MCF 10A (cell line): ENCODE data around the gene BMPR1A. TPM values are rescaled to one million over a fixed set of nuclear protein-coding genes. Genes with fewer than 3 reads are reported as not detected.

Experiments used
- BruUV-seq: library from RNA; stranded (reverse); fragments of 400-500 nt; replicated peaks from 2 replicates; lab custom pipeline; 2021; lab: Mats Ljungman, UMichigan
- CTCF ChIA-PET: fragments of 300-600 bp; sonication (Branson Sonifier 250); formaldehyde crosslinking; extraction: SDS; loops from one replicate; lab custom pipeline; 2021; ENCODE audit warnings: antibody characterized with exemption, inconsistent platforms; lab: Yijun Ruan, JAX
- POLR2A ChIA-PET: fragments of 300-600, 350-650 bp; sonication (Branson Sonifier 250); formaldehyde crosslinking; extraction: SDS; loops from one replicate; lab custom pipeline; 2020; ENCODE audit warnings: antibody characterized with exemption, inconsistent platforms; lab: Yijun Ruan, JAX
- DNase-seq: peaks from one replicate; pipeline ENCODE4 v3.0.0-alpha.2; 2018; ENCODE audit not compliant: unreplicated experiment
- H3K27ac Mint-ChIP-seq: one replicate; pipeline ENCODE4 v1.8.0; 2022; ENCODE audit warnings: mild to moderate bottlenecking, low read depth, mixed read lengths; ENCODE audit not compliant: unreplicated experiment
- H3K27me3 Mint-ChIP-seq: one replicate; pipeline ENCODE4 v1.8.0; 2022; ENCODE audit warnings: mixed read lengths; ENCODE audit not compliant: insufficient read depth, unreplicated experiment
- H3K36me3 Mint-ChIP-seq: one replicate; pipeline ENCODE4 v1.8.0; 2022; ENCODE audit warnings: mild to moderate bottlenecking, moderate library complexity, mixed read lengths; ENCODE audit not compliant: insufficient read depth, unreplicated experiment
- H3K4me1 Mint-ChIP-seq: one replicate; pipeline ENCODE4 v1.8.0; 2022; ENCODE audit warnings: mixed read lengths; ENCODE audit not compliant: insufficient read depth, unreplicated experiment
- H3K4me3 Mint-ChIP-seq: one replicate; pipeline ENCODE4 v1.8.0; 2022; ENCODE audit warnings: mild to moderate bottlenecking, moderate library complexity, mixed read lengths; ENCODE audit not compliant: unreplicated experiment
- H3K9me3 Mint-ChIP-seq: one replicate; pipeline ENCODE4 v1.8.0; 2022; ENCODE audit warnings: mixed read lengths; ENCODE audit not compliant: unreplicated experiment
- intact Hi-C: fragments of 100-400 bp; cut with micrococcal nuclease; formaldehyde crosslinking; loops from 2 replicates; pipeline ENCODE4 v1.14.1; 2022
- total RNA-seq: library from RNA; stranded (reverse); gene quantifications from 2 replicates; pipeline ENCODE4 v1.2.3, GENCODE V29; 2022
- TF ChIP-seq, protein P1 (sequence below): fragments of 200-600 bp; IDR thresholded peaks from one replicate; pipeline ENCODE4 v1.8.0; 2022; ENCODE audit warnings: antibody characterized with exemption, mild to moderate bottlenecking; ENCODE audit not compliant: unreplicated experiment

Gene BMPR1A
- total RNA-seq, 1 experiment from 2014 or later: 27.3 TPM

DNA sequence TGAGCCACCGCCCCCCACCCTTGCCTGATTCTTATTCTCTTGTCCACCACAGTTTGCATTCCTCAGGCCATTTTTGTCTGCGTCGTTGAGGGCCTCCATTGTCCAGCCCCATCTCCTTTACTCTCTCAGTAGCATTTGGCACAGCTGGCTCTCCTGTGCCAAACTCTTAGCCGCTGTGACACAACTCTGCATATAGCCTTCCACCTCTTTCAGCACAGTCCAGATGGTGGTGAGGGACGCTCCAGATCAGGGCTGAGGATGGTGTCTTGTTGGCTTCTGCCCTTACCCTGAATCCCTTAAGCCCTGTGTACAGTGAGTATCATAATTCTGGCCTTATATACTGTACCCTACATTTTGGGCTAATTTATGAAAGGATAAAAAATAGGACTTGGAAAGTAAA, 45.6 kb downstream of the BMPR1A start:
- TF ChIP-seq, protein P1, sequence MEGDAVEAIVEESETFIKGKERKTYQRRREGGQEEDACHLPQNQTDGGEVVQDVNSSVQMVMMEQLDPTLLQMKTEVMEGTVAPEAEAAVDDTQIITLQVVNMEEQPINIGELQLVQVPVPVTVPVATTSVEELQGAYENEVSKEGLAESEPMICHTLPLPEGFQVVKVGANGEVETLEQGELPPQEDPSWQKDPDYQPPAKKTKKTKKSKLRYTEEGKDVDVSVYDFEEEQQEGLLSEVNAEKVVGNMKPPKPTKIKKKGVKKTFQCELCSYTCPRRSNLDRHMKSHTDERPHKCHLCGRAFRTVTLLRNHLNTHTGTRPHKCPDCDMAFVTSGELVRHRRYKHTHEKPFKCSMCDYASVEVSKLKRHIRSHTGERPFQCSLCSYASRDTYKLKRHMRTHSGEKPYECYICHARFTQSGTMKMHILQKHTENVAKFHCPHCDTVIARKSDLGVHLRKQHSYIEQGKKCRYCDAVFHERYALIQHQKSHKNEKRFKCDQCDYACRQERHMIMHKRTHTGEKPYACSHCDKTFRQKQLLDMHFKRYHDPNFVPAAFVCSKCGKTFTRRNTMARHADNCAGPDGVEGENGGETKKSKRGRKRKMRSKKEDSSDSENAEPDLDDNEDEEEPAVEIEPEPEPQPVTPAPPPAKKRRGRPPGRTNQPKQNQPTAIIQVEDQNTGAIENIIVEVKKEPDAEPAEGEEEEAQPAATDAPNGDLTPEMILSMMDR: no peak
- DNase-seq: no peak
- ChIA-PET CTCF (interaction anchor here (0.6 kb wide), 1 partner anchor 159 kb away, joined by 3 read pairs; no protein-coding TSS in a partner anchor), POLR2A (no interaction called here)
- peaks cover 19% of the 10 kb centered on the region for H3K36me3 Mint-ChIP-seq
- no peaks in the 10 kb centered on the region for H3K27me3 Mint-ChIP-seq
- peaks cover 30% of the 10 kb centered on the region for H3K4me1 Mint-ChIP-seq
- no TSS peak for BruUV-seq
- no peaks in the 10 kb centered on the region for H3K9me3 Mint-ChIP-seq
- no peak overlapping the region for H3K4me3 Mint-ChIP-seq
- intact Hi-C loops: no loop called here
- no peak overlapping the region for H3K27ac Mint-ChIP-seq

- TF ChIP-seq, protein P1: no peak
- peaks cover 27% of the 10 kb centered on the region for H3K4me1 Mint-ChIP-seq
- POLR2A ChIA-PET: no interaction called here
- BruUV-seq: no TSS peak
- H3K27me3 Mint-ChIP-seq: no peaks in the 10 kb centered on the region
- H3K4me3 Mint-ChIP-seq: no peak overlapping the region
- H3K27ac Mint-ChIP-seq: no peak overlapping the region
- peaks cover 19% of the 10 kb centered on the region for H3K36me3 Mint-ChIP-seq
- intact Hi-C loops: no loop called here
- H3K9me3 Mint-ChIP-seq: no peaks in the 10 kb centered on the region
- CTCF ChIA-PET: interaction anchor here (0.6 kb wide), 1 partner anchor 159 kb away, joined by 3 read pairs; no protein-coding TSS in a partner anchor
- no peak for DNase-seq
These were observed 46.2 kb downstream of the BMPR1A start for GRCh38 chr10:86802473-86803108.

DNA sequence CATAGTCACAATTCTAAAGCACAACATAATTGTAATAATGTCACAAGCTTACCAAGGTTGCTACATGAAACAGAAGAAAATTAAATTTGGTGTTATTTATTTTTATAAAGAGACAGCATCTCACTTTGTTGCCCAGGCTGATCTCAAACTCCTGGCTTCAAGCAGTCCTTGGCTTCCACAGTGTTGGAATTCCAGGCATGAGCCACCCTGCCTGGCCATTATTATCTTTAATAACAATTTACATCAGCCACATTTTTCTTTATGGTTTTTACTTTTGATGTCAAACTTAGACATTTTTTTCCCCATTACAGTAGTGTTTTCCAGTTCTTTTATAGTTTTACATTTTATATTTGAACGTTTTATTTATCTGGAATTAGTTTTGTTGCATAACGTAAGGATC, 46.7 kb downstream of the BMPR1A start:
- H3K27me3 Mint-ChIP-seq: no peaks in the 10 kb centered on the region
- POLR2A ChIA-PET: no interaction called here
- peaks cover 24% of the 10 kb centered on the region for H3K4me1 Mint-ChIP-seq
- H3K4me3 Mint-ChIP-seq: no peak overlapping the region
- peaks cover 19% of the 10 kb centered on the region for H3K36me3 Mint-ChIP-seq
- H3K9me3 Mint-ChIP-seq: no peaks in the 10 kb centered on the region
- no TSS peak for BruUV-seq
- intact Hi-C loops: no loop called here
- TF ChIP-seq, protein P1: no peak
- H3K27ac Mint-ChIP-seq: no peak overlapping the region
- DNase-seq: no peak
- CTCF ChIA-PET: no interaction called here

DNA sequence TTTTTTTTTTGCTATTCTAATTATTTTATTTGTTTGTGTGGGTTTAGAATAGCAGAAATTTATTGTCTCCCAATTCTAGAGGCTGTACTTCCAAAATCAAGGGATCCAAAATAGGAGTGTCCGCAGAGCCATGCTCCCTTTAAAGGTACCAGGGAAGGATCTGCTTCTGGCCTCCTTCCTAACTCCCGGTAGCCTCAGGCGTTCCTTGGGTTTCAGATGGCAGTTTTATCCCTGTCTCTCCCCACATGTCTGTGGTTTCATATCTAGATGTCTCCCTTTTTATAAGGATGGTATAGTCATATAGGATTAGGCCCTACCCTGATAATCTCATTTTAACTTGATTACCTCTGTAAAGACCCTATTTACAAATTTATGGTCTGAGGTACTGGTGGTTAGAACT, 48.4 kb downstream of the BMPR1A start:
- Mint-ChIP-seq H3K27ac (no peak overlapping the region), H3K9me3 (no peaks in the 10 kb centered on the region), H3K27me3 (no peaks in the 10 kb centered on the region), H3K4me3 (no peak overlapping the region), H3K36me3 (peaks cover 27% of the 10 kb centered on the region), H3K4me1 (peaks cover 20% of the 10 kb centered on the region)
- BruUV-seq: no TSS peak
- TF ChIP-seq, protein P1: no peak
- CTCF ChIA-PET: interaction anchor here (0.7 kb wide), 1 partner anchor 115 kb away, joined by 3 read pairs; no protein-coding TSS in a partner anchor
- POLR2A ChIA-PET: no interaction called here
- no peak for DNase-seq
- intact Hi-C loops: no loop called here
